DND-41 (cell line): ENCODE results near the gene CYP46A1.
"Not testable (repeated sequence)": the region's sequence is repeated elsewhere in the genome, so short reads cannot be mapped to it uniquely, and the experiment has no call there.

Source experiments
- CTCF ChIP-seq: IDR thresholded peaks from 2 replicates; pipeline ENCODE4 v1.5.1; 2012; ENCODE audit warnings: borderline replicate concordance, low read length, moderate library complexity, mild to moderate bottlenecking; ENCODE audit not compliant: poor library complexity, severe bottlenecking; ENCODE audit errors: extremely low read depth
- EZH2 ChIP-seq: IDR thresholded peaks from 3 replicates; pipeline ENCODE4 v1.6.1; 2012; ENCODE audit warnings: borderline replicate concordance, low read depth, mild to moderate bottlenecking, moderate library complexity, low read length, inconsistent platforms; ENCODE audit not compliant: severe bottlenecking

- TF ChIP-seq CTCF, EZH2: not testable (repeated sequence)
These were observed 41.3 kb upstream of the CYP46A1 start for GRCh38 chr14:99642771-99643170.
